ENCODE measurements around the gene RETSAT.

DNA sequence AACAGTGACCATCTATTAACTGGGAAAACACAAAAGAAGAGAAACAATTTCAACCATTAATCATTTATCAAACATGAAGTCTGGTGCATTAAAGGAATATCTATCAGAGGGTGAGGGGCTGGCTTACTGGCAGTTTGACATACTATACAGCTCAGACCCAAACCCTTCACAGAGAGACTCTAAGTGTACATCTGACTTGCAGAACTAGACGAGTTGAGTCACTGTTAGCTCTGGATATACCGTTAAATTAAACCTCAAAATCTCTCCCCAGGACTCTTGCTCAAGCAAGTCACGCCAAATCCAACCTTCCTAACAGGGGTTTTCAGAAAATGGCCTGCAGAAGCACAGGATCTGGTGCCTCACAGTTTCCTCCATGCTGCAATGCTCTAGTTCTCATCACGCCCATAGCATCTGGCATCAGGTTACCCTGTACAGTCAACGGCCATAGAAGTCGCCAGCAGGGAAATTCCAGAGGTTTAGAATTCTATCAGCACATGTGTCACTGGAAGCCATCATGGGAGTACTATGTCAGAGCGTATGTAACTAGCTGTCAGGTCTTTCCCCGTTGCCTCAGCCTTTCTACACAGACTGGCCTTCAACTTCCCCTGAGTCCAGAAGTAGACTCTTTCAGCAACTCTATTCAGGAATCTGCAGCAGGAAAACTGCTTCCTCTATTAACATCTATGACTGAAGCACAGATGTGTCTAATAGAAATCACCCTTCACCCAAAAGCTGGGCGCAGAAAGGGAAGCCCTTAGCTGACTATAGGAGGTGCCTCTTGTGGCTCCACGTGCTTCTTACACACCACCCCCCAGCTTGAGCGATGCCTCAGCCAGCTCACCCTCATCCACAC, 35.9 kb downstream of the RETSAT start:
- TF ChIP-seq, protein P1, sequence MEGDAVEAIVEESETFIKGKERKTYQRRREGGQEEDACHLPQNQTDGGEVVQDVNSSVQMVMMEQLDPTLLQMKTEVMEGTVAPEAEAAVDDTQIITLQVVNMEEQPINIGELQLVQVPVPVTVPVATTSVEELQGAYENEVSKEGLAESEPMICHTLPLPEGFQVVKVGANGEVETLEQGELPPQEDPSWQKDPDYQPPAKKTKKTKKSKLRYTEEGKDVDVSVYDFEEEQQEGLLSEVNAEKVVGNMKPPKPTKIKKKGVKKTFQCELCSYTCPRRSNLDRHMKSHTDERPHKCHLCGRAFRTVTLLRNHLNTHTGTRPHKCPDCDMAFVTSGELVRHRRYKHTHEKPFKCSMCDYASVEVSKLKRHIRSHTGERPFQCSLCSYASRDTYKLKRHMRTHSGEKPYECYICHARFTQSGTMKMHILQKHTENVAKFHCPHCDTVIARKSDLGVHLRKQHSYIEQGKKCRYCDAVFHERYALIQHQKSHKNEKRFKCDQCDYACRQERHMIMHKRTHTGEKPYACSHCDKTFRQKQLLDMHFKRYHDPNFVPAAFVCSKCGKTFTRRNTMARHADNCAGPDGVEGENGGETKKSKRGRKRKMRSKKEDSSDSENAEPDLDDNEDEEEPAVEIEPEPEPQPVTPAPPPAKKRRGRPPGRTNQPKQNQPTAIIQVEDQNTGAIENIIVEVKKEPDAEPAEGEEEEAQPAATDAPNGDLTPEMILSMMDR (conservative IDR thresholded peaks at IDR 0.05; ENCODE audit: low read length), result no peak
- TF ChIP-seq EZH2phosphoT487 (IDR thresholded peaks at IDR 0.05; ENCODE audit: borderline replicate concordance), result no peak

All from Loucy (cell line).